ENCODE measurements around the gene ARHGAP26. TPM values are rescaled to one million over a fixed set of nuclear protein-coding genes. Genes with fewer than 3 reads are reported as not detected.

ARHGAP26 gene
- total RNA-seq, 6 experiments from 2014 or later = 6.7 to 14.5 (median 8.3) TPM

DNA sequence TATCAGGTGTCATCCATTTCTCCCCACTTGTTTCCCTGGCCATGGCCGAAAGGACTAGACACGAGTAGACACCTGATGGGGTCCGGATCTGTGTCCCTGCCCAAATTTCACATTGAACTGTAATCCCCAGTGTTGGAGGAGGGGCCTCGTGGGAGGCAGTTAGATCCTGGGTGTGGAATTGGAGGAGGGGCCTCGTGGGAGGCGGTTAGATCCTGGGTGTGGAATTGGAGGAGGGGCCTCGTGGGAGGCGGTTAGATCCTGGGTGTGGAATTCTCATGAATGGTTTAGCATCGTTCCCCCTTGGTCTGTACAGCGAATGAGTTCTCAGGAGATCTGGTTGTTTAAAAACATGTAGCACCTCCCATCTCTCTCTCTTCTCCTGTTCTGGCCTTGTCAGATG, 467.5 kb downstream of the ARHGAP26 start:
- WGBS (ENCODE audit: insufficient coverage, low coverage, low lambda C conversion rate, missing lambda C conversion rate) = 92% methylated on average over 7 of the region's 10 CpGs
- DNase-seq (no peak), ATAC-seq (no peak)
- Histone ChIP-seq H3K4me1 (peaks cover 0 to 32% (median 9%) of the 10 kb centered on the region in 4 donors), H3K4me3 (no peak overlapping the region), H3K36me3 (no peaks in the 10 kb centered on the region), H3K27ac (no peak overlapping the region), H3K27me3 (no peaks in the 10 kb centered on the region), H3K9me3 (no peaks in the 10 kb centered on the region)
- intact Hi-C loops (cut with DNase I) = no loop called here
- TF ChIP-seq, protein P1, sequence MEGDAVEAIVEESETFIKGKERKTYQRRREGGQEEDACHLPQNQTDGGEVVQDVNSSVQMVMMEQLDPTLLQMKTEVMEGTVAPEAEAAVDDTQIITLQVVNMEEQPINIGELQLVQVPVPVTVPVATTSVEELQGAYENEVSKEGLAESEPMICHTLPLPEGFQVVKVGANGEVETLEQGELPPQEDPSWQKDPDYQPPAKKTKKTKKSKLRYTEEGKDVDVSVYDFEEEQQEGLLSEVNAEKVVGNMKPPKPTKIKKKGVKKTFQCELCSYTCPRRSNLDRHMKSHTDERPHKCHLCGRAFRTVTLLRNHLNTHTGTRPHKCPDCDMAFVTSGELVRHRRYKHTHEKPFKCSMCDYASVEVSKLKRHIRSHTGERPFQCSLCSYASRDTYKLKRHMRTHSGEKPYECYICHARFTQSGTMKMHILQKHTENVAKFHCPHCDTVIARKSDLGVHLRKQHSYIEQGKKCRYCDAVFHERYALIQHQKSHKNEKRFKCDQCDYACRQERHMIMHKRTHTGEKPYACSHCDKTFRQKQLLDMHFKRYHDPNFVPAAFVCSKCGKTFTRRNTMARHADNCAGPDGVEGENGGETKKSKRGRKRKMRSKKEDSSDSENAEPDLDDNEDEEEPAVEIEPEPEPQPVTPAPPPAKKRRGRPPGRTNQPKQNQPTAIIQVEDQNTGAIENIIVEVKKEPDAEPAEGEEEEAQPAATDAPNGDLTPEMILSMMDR (IDR thresholded peaks at IDR 0.05) = no peak
- TF ChIP-seq POLR2A (IDR thresholded peaks at IDR 0.05) = no peak

DNA sequence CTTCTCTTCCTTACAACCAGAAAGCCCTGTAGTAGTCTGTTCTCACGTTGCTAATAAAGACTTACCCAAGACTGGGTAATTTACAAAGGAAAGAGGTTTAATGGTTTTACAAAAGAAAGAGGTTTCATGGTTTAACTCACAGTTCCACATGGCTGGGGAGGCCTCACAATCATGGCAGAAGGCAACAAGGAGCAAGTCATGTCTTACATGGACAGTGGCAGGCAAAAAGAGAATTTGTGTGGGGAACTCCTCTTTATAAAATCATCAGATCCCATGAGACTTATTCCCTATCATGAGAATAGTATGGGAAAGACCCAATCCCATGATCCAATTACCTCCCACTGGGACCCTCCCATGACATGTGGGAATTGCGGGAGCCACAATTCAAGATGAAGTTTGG, 468.4 kb downstream of the ARHGAP26 start:
- ATAC-seq (no peak), DNase-seq (no peak)
- WGBS (ENCODE audit: insufficient coverage, low coverage, low lambda C conversion rate, missing lambda C conversion rate) = 89% methylated on average over 2 of the region's 2 CpGs
- Histone ChIP-seq H3K9me3 (no peaks in the 10 kb centered on the region), H3K4me1 (peaks cover 0 to 22% (median 4%) of the 10 kb centered on the region in 4 donors), H3K4me3 (no peak overlapping the region), H3K36me3 (no peaks in the 10 kb centered on the region), H3K27me3 (no peaks in the 10 kb centered on the region), H3K27ac (no peak overlapping the region)
- intact Hi-C loops (cut with DNase I) = no loop called here
- TF ChIP-seq, protein P1 (IDR thresholded peaks at IDR 0.05) = no peak
- TF ChIP-seq POLR2A (IDR thresholded peaks at IDR 0.05) = no peak

DNA sequence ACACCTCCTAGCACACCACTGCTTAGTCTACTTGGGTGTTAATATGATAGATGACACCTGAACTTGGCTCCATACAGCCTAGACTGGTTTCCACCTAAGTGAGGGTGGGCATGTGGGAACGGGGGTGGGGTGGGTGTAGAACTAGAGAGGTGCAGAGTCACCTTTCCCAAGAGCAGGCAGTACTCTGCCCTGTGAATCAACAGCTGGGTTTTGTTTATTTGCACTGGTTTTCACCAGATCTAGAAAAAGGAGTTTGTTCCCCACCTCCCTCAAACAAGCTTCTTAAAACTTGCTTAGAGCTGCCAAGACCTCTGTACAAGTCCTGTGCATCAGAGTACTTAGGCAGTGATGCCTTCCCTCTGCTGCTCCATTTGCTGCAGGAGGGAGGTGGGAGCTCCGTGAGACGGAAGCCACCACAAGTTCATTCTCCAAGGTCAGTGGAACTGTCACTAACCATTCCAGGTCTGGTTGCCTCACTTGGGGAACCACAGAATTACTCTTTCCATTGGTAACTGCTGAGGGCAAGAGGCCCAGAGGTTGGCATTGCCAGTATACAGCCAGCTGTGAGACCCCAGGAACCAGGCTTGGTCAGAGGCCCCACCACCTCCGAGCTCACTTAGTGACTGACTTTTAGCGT, 469.8 kb downstream of the ARHGAP26 start:
- peaks cover 0 to 15% (median 2%) of the 10 kb centered on the region in 4 donors for H3K4me1 ChIP-seq

DNA sequence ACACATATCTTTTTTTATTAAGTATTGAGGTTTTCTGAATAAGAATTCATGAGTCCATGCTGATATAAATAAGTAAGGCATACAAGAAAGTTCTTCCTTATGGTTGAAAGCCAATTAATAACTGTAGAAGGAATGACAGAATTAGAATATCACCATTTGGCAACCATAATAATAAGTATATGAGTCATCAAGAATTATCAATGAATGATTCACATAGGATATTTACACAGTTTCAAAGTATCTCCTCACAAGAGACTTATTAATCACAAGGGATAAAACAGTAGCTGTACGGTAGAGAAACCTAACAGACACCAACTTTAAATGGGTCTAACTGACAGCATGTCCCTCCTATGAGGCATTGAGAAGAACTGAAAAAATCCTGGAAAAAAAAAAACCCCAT, 471.7 kb downstream of the ARHGAP26 start:
- 45% methylated on average over 1 of the region's 1 CpG for WGBS (ENCODE audit: insufficient coverage, low coverage, low lambda C conversion rate, missing lambda C conversion rate)
- H3K27me3 ChIP-seq = no peaks in the 10 kb centered on the region
- H3K9me3 ChIP-seq = no peaks in the 10 kb centered on the region
- DNase-seq (no peak), ATAC-seq (no peak)
- intact Hi-C loops (cut with DNase I) = no loop called here
- TF ChIP-seq, protein P1 (IDR thresholded peaks at IDR 0.05) = no peak
- no peak for TF ChIP-seq POLR2A (IDR thresholded peaks at IDR 0.05)
- no peaks in the 10 kb centered on the region for H3K36me3 ChIP-seq
- H3K27ac ChIP-seq = no peak overlapping the region
- peaks cover 0 to 8% (median 0%) of the 10 kb centered on the region in 4 donors for H3K4me1 ChIP-seq
- no peak overlapping the region for H3K4me3 ChIP-seq

More for the DNA sequence above, 469.8 kb downstream of the ARHGAP26 start:
- Histone ChIP-seq H3K36me3 (no peaks in the 10 kb centered on the region), H3K27me3 (no peaks in the 10 kb centered on the region), H3K9me3 (no peaks in the 10 kb centered on the region), H3K27ac (peak overlapping the region; percentile 33 to 89 (median 52)), H3K4me3 (no peak overlapping the region)
- TF ChIP-seq, protein P1 (IDR thresholded peaks at IDR 0.05) = no peak
- no peak for TF ChIP-seq POLR2A (IDR thresholded peaks at IDR 0.05)
- ATAC-seq (peak; percentile 75 to 83 (median 80)), DNase-seq (no peak)
- 27% methylated on average over 1 of the region's 5 CpGs for WGBS (ENCODE audit: insufficient coverage, low coverage, low lambda C conversion rate, missing lambda C conversion rate)
- intact Hi-C loops (cut with DNase I) = no loop called here
